Pons (tissue), 1 donor: ENCODE results near the gene SLC45A1.
A peak's percentile ranks its signal among the peaks of the same experiment; 100 is the strongest.
"Not testable (repeated sequence)": the region's sequence is repeated elsewhere in the genome, so short reads cannot be mapped to it uniquely, and the experiment has no call there.

ENCODE experiments used
- DNase-seq: peaks from one replicate; pipeline ENCODE4 v3.0.0-alpha.2; 2016; ENCODE audit warnings: low spot score

SLC45A1 gene

DNA sequence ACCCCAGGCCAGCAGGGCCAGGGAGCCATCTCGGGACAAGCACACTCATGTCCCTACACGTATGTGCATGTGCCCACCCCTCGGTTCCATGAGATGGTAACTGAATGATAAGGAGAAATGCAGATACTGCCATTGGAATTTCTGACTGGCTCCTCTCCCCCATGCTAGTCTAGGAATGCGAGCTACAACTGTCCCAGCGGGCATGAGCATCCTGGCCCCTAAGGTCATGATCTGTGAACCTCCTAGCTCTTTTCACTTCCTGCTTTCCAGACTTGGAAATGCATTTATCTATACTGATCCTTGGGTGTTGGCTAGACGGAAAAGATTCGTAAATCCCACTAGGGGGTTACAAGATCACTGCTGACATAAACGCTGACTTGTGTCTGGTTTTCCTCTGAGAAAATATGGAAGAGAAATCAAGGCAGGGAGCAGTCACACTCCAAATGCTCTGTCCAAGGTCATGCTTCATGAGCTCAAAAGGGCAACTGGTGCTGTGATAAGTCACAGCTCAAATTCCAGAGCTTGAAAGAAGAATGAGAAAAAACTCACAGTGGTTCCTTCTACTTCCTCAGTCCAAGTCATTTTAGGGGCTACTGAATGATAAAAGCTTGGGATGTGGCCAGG, 49.8 kb downstream of the SLC45A1 start:
- no peak for DNase-seq

DNA sequence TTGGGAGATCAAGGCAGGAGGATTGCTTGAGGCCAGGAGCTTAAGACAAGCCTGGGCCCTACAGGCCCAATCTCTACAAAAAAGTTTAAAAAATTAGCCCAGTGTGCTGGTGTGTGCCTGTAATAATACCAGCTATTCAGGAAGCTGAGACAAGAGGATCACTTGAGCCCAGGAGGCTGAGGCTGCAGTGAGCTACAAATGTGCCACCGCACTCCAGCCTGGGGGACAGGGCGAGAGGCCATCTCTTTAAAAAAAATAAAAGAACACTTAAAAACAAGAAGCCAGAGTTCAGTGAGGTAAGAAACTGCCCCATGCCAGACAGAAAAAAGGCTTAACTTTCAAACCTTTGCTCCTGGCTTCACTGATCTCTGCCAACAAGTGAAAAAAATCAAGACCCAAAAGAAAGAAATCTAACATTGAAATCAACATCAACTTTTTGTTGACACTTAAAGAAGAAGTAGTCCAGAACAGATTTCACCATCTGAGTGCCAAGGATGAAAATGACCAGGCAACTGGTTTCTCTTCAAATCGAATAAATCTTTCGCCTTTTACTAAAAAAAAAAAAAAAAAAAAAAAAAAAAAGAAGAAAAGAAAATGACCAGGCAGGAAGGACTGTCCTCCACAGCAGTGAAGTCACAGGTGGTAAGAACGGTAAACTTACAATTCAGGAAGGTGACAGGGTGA, 51.2 kb downstream of the SLC45A1 start:
- DNase-seq = no peak

DNA sequence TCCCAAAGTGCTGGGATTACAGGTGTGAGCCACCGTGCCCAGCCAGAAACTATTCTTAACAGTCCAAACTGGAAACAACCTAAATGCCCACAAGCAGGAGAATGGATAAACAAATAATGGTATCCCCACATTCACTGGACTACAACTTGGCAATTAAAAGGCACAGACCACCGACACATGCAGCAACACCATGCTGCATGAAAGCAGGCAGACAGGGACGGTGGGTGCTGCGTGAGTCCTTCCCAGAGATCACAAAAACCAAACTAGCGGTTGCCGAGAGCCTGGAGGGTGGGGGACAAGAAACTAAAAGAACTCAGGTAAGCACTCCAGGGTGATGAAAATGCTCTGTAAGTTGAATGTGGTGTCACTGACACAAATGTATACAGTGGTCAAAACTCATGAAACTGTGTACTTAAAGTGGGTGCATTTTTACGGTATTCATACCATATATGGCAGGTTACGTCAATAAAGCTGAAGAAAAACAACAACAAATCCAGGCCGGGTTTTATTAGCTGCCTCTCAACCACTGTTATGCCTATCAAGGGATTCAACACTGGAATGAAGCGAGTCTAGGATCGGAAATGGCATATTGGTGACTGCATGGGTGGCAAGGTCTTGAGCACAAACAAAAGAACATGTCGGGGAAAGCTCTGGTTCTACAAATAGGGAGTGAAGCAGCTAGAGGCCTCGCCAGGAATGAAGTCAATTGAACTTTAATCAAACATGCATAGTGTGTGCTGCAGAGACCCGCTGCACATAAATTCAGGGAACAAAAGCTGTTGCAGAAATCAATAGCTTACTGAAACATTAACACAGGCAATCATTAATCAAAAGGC, 52.4 kb downstream of the SLC45A1 start:
- DNase-seq = no peak

DNA sequence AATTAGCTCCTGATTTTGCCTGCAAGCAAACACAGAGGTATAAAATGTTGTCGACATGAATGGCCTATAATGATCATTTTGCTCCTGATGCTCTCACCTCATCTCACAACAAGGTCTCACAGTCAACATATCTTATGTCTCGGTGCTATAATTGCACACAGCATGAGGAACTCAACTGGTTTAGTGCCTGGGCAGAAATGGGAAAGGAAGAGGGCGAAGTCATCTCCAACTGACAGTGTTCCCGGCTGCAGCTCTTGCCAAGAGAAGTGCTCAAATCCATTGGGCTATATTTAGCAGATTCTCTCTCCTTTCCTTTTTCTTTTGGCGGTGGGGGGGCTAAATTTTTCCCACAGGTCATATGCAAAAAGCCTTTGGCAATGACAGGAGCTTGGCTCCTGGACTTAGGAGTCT, 53.0 kb downstream of the SLC45A1 start:
- DNase-seq = peak; percentile 79

DNA sequence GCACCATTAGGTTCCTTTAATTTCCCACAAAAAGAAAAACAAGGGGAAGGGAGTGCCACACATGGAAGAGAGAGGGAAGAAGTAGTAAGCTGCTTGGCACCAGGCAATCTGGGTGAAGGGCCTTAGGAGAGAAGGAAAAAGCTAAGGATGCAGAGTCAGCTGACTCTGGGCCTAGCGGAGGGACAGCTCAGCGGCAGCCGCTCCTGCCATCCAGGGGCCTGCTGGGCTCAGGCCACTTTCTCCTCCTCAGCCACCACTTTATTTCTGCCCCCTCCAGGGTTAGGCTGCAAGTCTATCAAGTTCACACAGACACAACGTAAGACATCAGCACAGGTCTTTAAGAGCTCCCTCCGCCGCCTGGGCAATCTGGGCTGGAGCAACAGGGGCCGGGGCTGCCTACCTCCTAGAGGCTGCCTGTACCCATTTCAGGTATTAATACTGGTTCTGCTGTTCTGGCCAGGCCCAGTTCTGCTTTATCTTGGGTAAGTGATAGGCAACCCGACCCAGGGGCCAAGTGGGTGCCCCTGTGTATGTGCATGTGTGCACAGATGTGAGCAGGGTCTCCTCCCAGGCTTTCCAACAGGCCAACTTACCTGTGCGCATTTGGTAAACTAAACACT, 53.6 kb downstream of the SLC45A1 start:
- no peak for DNase-seq

DNA sequence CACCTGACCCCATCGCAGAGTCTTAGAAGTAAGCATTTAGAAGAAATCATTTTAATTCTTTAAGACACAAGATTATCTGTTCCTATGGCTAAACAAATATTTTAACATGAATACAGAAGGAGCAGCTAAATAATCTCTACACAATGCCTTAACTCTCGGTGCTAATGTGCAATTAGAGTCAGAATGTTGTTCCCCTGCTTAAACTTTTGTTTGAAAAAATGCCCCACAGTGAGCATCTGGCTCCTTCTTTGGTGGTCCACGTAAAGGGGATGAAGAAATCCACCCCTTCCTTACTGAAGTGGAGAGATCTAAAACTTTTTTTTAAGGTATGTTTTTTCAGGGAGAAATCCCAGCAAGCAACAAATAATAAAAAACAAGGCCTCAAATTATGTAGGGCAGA, 55.2 kb downstream of the SLC45A1 start:
- no peak for DNase-seq

DNA sequence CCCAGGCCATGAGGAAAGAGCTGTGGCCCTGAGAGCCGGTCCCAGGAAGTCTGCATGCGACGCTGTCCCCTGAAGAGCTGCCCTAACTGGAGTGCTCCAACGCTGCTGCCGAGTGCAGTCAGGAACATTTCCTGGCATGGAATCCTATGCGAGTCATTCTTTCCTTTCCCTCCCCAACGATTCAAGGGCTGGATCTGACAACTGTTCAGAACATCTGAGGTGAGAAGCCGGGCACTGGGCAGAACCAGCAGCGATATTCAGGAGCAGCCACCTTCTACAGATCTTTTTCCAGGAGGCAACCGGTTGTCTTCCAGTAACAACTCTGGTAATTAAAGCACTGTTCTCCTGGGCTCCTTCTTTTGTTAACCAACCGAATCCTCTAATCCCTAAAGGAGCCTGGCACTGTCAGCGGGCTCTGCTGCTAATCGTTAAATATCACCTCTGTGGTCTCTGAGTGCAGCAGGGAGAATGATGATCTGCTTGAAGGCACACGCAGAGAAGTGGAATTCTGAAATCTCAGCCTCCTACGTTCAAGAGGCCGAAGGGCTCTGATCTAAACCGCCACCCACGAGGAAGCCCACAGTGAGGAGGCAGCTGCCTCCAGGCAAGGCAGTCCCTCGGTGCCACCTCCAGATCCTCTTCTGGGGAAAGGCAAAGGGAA, 55.8 kb downstream of the SLC45A1 start:
- DNase-seq = peak; percentile 69

DNA sequence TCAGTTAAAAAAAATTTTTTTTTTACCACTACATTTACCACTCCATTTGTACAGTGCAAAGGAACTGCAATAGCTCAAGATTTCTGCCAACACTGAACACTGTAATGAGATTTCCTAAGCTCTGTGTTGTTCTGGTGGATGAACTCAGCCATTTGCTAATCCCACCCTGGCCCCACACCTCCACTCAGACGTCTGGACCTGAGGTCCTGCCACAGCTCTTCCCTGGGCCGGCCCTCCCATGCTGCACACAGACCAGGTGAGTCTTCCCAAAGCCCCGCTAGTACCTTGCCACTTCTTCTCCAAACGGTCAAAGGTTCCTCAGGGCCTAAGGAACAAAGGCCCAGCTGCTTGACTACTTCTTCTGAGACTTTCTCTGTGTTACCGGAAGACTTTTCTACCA, 56.4 kb downstream of the SLC45A1 start:
- no peak for DNase-seq

DNA sequence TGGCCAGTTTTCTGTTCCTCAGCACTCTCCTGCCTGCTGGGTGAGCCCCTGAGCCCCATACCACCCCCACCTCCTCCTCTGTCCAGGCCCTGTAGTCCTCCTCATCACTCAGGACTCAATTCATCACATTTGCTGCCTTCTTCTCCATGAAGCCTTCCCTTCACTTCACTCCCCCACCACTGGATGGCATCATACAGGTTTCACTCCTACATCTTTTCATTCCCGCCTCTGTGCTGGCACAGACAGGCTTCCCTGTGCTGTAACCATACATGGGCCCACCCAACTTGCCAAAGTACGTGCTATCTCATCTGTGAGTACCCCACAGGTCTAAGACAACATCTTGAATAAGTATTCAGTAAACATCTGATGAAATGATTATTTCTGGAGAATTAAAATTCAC, 56.9 kb downstream of the SLC45A1 start:
- no peak for DNase-seq

DNA sequence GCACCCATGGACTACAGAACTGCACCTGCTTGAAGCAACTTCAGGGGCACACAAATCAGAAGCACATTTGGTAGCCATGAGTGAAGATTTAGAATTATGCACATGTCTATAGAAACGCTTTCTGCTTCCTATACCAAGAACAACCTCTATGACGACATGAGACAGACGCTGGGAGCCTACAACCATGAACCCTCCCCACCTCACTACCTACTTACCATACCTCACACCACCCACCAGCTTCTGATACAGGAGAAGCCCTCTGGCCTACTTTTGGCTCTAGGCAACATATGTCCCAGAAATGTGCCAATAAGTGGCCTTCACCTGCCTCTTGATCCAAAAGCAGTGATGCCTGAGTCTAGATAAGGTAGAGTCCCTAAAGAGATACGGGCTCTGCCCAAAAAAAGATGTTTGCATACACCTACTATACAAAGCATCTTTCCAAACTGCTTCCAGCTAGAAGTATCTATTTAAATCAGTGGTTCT, 58.5 kb downstream of the SLC45A1 start:
- DNase-seq = no peak

DNA sequence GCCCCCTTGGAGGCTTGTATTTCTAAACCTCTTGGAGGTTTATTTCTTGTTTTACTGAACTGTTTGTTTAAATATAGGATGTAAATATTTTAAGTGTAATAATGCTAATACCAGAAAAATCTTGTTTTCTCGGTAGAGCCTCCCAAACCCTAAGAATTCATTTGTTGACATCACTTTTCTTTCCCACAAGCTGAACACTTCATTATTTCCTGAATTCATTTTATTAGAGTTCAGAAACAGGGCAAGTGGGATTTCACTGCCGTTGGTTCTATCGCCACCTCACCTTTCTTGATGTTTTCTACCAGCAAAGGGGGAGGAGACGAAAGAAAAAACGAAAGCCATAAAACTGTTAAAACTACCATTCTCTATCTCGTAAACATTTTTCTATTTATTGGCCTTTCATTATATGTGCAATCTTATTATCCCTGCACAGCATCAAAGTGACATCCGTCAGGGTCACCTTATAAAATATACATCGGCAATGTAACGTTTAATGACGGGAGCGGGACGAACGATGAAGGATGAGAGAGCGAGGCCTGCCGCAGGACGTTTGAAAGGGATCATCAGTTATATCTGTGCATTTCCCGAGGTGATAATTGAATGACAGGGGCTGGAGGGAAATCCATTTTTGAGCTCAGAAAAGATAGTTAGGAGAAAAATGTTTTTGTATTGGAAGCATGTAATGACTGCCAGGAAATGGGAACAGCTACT, 59.5 kb downstream of the SLC45A1 start:
- no peak for DNase-seq

DNA sequence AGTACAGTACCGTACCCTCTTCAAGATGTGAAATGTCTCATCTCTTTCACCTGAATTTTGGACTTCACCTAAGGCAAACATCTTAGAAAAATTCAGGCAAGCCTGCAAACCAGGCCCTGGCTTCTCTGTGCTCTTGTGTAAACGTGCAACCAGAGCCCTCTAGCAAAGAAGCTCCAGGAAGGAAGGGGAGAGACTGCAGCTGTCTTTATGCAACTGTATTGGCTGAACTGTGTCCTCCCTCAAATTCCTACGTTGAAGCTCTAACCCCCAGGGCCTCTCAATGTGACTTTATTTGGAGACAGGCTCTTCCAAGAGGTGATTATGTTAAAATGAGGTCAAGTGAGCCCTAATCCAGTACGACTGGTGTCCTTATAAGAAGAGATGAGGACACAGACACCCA, 60.3 kb downstream of the SLC45A1 start:
- DNase-seq = no peak

DNA sequence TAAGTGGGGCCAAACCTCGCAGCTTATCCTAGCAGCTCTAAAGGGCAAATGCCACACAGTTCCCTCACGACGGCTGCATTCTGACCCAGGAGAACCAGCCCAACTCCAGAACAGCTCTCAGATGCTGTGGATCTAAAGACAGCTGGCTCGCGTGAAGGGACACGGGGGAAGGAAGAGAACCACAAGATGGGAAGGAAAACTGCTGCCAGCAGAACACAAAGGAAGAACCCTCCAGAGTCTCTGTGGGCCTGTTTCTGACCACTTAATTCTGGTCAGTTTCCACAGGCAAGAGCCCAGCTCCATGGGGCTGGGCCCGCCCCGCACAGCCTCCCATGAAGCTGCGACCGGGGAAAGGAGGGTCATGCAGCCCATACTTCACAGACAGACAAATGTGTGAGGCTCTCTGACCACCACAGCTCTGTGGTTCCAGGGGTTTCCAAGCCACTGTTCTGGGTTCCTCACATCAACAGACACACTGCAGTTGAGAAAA, 61.1 kb downstream of the SLC45A1 start:
- no peak for DNase-seq

DNA sequence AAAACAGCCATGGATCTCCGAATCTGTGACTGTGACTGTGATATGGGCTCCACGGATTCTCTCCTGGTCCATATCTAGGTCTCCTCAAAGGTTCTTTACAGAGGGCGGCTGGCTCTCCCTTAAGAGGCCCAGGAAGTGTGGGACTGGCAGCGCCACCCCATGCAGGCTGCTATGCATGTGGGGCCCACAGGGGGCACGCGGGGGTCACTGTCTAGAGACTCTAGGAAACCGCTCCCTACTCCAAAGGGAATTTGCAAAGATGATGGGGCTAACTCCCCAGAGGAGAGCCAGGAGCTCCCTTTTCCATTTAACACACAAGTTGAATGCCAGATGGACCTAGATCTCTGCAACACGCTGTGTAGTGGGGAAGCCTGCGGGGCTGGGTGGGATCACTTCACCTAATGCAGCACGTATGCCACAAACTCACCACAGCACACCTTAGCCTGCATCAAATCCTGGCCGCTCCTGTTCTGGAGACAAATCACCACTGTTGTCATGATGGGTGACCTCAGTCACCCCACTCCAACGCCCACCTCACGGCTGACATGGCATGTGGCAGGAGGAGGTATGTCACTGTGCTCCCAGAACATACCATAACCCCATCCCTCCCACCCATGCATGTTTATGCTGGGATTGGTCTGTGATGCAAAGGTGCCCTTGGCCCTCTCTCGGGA, 61.7 kb downstream of the SLC45A1 start:
- no peak for DNase-seq

DNA sequence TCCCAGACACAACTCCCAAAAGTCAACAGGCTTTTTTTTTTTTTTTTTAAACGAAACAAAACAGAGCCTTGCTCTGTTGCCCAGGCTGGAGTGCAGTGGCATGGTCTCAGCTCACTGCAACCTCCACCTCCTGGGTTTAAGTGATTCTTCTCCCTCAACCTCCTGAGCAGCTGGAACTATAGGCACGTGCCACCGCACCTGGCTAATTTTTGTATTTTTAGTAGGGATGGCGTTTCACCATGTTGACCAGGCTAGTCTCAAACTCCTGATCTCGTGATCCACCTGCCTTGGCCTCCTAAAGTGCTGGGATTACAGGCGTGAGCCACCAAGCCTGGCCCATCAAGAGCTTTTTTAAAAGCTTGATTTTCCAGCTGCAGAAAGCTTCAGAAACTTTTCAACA, 62.4 kb downstream of the SLC45A1 start:
- not testable (repeated sequence) for DNase-seq

DNA sequence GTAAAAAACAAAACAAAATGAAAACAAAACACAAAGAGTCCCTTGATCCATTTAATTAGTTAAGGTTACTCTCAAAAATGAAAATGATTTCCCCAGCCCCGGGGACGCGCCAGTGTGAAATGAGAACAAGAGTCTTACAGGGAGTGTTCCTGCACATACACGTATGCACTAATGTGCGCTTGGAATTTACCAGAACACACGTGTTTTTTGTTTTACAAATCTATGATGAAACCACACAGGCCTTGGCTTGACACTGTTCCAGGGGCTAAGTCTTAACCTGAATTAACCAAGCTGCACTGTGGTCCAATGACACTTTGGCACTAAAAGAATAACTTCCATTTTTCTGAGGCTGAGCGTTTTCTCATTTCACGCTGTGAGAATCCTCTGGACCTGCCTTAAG, 63.7 kb downstream of the SLC45A1 start:
- no peak for DNase-seq

DNA sequence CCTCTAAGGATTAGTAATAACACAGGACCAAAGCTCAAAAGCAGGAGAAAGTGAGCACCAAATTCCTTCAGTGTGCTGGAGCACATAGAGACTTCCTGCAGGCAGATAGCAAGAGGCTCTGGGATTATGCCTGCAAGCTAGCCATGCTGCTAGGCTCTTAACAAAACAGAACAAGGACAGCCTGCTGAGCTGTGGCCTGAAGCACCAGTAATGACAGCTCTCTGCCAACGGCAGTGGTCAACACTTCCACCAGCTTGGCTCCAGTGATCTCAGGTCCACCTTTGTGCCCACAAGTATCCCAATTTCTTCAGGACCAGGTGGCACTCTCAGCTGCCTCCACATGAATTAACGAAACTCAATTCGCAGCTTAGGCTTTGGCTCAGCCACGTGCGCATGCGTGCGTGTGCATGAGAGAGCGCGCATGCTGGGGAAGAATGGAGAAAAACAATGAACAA, 64.2 kb downstream of the SLC45A1 start:
- peak; percentile 74 for DNase-seq

DNA sequence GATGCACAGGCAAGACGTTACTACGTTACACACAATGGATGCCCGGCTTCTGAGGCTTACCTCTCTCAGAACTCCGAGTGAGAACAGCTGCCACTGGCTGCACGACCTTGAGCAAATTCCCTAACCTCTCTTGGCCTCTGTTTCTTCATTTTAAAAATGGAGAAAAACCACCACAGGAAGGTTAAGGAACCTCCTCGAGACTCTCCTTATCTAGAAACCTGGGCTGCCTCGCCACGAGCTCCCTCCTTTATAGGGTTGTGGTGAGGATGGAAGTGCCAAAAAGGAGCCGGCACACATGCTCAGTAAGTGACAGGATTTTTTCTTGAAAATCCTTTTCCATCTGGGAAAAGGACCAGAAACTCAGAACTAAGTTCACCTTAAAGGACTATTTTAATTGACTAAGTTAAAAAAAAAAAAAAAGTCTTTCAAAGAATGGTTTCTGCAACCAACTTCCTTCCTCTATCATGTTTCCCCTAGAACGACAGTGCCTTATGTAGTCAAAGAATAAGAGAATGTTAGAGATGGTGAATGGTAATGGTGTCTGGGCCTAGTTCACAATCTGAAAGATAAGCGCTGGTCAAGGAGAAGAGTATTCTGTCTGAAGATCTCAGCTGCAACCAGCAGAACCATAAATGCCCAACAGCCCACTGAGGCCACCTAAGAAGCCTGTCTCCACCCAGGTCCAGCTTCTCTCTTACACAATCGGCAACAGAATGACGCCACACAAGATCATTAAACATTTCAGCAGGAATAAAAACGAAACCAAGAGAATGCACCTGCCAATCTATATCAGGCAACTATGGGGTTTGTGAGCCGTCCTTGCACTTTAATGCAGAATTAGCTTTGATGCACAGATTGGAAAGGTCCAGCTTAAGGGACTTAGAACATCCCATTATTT, 64.9 kb downstream of the SLC45A1 start:
- DNase-seq = no peak

DNA sequence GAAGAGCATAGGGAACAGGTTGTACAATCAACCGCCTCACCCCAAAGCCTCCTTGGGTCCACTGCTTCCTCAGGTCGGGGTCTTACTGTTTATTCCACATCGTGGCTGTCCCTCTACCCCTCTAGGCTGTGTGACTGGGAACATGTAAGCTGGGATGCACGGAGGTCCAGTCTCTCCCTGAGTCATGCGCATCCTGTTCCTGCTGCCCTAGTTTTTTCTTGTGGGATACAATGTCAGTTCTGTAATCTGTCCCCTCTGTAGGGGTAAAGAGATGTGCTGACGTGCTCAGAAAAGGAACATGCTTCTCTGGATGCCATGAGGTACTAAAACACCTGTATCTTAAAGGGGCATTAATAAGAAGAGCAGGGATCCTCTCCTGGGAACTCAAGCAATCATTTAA, 66.2 kb downstream of the SLC45A1 start:
- no peak for DNase-seq
